ENCODE measurements around the gene TRIM41.

TRIM41 gene

GRCh38 chr5:181181650-181182565 is 41.2 kb upstream of the TRIM41 start:
- peak; percentile 92 for TF ChIP-seq CTCF (IDR thresholded peaks at IDR 0.05; ENCODE audit: poor library complexity, severe bottlenecking)
- H3K4me3 ChIP-seq (ENCODE audit: severe bottlenecking): no peak overlapping the region
- no peaks in the 10 kb centered on the region for H3K9me3 ChIP-seq (ENCODE audit: severe bottlenecking)
- ATAC-seq (ENCODE audit: low read depth): peak; percentile 86
- H3K36me3 ChIP-seq (ENCODE audit: low read depth): no peaks in the 10 kb centered on the region
- H3K27ac ChIP-seq (ENCODE audit: poor library complexity, severe bottlenecking): no peak overlapping the region
- H3K4me1 ChIP-seq (ENCODE audit: insufficient read depth, poor library complexity, severe bottlenecking): peaks cover 1% of the 10 kb centered on the region
- peak; percentile 84 for DNase-seq (ENCODE audit: low spot score)
- H3K27me3 ChIP-seq (ENCODE audit: insufficient read depth, poor library complexity, severe bottlenecking): no peaks in the 10 kb centered on the region

GRCh38 chr5:181182651-181183050 is 40.4 kb upstream of the TRIM41 start:
- peaks cover 6% of the 10 kb centered on the region for H3K4me1 ChIP-seq (ENCODE audit: insufficient read depth, poor library complexity, severe bottlenecking)

DNA sequence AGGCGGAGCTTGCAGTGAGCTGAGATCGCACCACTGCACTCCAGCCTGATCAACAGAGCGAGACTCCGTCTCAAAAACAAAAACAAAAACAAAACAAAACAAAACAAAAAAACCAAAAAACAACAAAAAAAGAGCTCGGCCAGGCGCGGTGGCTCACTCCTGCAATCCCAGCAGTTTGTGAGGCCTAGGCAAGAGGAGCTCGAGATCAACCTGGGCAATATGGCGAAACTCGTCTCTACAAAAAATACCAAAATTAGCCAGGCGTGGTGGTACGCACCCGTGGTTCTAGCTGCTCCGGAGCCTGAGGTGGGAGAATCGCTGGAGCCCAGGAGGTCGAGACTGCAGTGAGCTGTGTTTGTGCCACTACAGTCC is 38.2 kb upstream of the TRIM41 start:
- Histone ChIP-seq H3K4me3 (ENCODE audit: severe bottlenecking) (peak overlapping the region; percentile 34), H3K27ac (ENCODE audit: poor library complexity, severe bottlenecking) (peak overlapping the region; percentile 45), H3K27me3 (ENCODE audit: insufficient read depth, poor library complexity, severe bottlenecking) (no peaks in the 10 kb centered on the region), H3K4me1 (ENCODE audit: insufficient read depth, poor library complexity, severe bottlenecking) (peaks cover 6% of the 10 kb centered on the region), H3K36me3 (ENCODE audit: low read depth) (no peaks in the 10 kb centered on the region), H3K9me3 (ENCODE audit: severe bottlenecking) (no peaks in the 10 kb centered on the region)
- ATAC-seq (ENCODE audit: low read depth): no peak
- TF ChIP-seq CTCF (IDR thresholded peaks at IDR 0.05; ENCODE audit: poor library complexity, severe bottlenecking): no peak
- no peak for DNase-seq (ENCODE audit: low spot score)

More at GRCh38 chr5:181182651-181183050, 40.4 kb upstream of the TRIM41 start:
- peak; percentile 33 for DNase-seq (ENCODE audit: low spot score)
- Histone ChIP-seq H3K27me3 (ENCODE audit: insufficient read depth, poor library complexity, severe bottlenecking) (no peaks in the 10 kb centered on the region), H3K9me3 (ENCODE audit: severe bottlenecking) (no peaks in the 10 kb centered on the region), H3K27ac (ENCODE audit: poor library complexity, severe bottlenecking) (no peak overlapping the region), H3K4me3 (ENCODE audit: severe bottlenecking) (no peak overlapping the region), H3K36me3 (ENCODE audit: low read depth) (no peaks in the 10 kb centered on the region)
- TF ChIP-seq CTCF (IDR thresholded peaks at IDR 0.05; ENCODE audit: poor library complexity, severe bottlenecking): no peak
- no peak for ATAC-seq (ENCODE audit: low read depth)

- Histone ChIP-seq H3K9me3 (ENCODE audit: severe bottlenecking) (no peaks in the 10 kb centered on the region), H3K27ac (ENCODE audit: poor library complexity, severe bottlenecking) (no peak overlapping the region), H3K4me1 (ENCODE audit: insufficient read depth, poor library complexity, severe bottlenecking) (peaks cover 6% of the 10 kb centered on the region), H3K27me3 (ENCODE audit: insufficient read depth, poor library complexity, severe bottlenecking) (no peaks in the 10 kb centered on the region), H3K4me3 (ENCODE audit: severe bottlenecking) (no peak overlapping the region), H3K36me3 (ENCODE audit: low read depth) (no peaks in the 10 kb centered on the region)
- ATAC-seq (ENCODE audit: low read depth) (no peak), DNase-seq (ENCODE audit: low spot score) (no peak)
- no peak for TF ChIP-seq CTCF (IDR thresholded peaks at IDR 0.05; ENCODE audit: poor library complexity, severe bottlenecking)
Measured at GRCh38 chr5:181185560-181185959, 37.5 kb upstream of the TRIM41 start.

DNA sequence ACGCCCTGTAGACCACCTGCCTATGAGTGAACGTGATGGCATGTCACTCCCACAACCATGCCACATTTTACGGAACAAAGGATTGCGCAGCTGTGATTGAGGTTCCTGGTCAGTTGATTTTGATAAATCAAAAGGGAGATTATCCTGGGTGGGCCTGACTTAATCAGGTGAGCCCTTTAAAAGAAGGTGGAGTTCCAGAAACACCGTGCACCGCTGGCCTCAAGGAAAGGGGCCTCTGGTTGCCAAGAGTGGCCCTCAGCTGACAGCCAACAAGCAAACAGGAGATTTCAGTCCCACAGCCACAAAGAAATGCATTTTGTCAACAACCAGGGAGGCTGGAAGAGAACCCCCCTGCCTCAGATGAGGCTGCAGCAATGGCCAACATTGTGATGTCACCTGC is 37.1 kb upstream of the TRIM41 start:
- Histone ChIP-seq H3K36me3 (ENCODE audit: low read depth) (no peaks in the 10 kb centered on the region), H3K27ac (ENCODE audit: poor library complexity, severe bottlenecking) (no peak overlapping the region), H3K4me3 (ENCODE audit: severe bottlenecking) (no peak overlapping the region), H3K4me1 (ENCODE audit: insufficient read depth, poor library complexity, severe bottlenecking) (peaks cover 6% of the 10 kb centered on the region), H3K9me3 (ENCODE audit: severe bottlenecking) (no peaks in the 10 kb centered on the region), H3K27me3 (ENCODE audit: insufficient read depth, poor library complexity, severe bottlenecking) (no peaks in the 10 kb centered on the region)
- DNase-seq (ENCODE audit: low spot score) (no peak), ATAC-seq (ENCODE audit: low read depth) (no peak)
- TF ChIP-seq CTCF (IDR thresholded peaks at IDR 0.05; ENCODE audit: poor library complexity, severe bottlenecking): no peak

All from RWPE2 (cell line).